ENCODE measurements around the gene CEMP1. TPM values are rescaled to one million over a fixed set of nuclear protein-coding genes. Genes with fewer than 3 reads are reported as not detected.
A peak's percentile ranks its signal among the peaks of the same experiment; 100 is the strongest.

The CEMP1 gene
- total RNA-seq, 1 donor from 2014 or later = under 0.01 TPM

- no peak for DNase-seq (ENCODE audit: low read depth in 2 of 2)
These were observed 44.3 kb downstream of the CEMP1 start for GRCh38 chr16:2486645-2487516.

DNA sequence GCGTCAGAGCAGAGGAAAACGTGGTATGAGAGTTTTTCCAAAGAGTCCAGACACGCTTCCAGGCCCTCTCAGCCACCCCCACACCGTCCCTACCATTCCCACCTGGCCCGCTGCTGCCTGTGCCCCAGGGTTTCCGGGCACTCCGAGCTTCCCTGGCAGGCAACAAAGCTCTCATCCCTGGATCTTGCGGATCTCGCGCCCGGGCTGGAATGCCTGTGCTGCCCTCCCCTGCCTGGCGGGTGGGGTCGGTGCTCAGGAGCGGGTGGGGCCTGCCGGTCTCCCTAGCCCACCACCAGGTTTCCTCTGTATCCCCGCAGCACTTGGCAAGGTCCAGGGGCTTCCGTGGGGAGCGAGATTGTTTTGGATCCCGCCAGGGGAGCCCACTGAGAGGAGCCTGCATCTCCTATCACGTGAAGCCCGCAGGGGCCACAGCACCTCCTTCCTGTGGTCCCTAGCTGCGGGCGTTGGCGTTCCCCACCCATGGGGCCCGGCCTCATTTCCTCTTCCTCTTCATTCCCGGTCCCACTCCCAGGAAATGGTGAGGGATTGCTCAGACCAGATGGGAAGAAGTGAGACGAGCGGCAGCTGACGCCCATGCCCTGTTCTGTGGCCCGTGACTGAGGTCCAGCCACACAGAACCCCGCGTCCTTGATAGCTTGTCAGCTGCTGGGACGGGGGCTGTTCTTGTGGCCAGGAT is 45.2 kb downstream of the CEMP1 start:
- DNase-seq (ENCODE audit: low read depth in 2 of 2) = peak in 1 of 2 donors; percentile 39

- no peak for DNase-seq (ENCODE audit: low read depth in 2 of 2)
These were observed 46.2 kb downstream of the CEMP1 start for GRCh38 chr16:2484898-2485508.

GRCh38 chr16:2483939-2484897 is 47.0 kb downstream of the CEMP1 start:
- no peak for DNase-seq (ENCODE audit: low read depth in 2 of 2)

GRCh38 chr16:2482708-2483534 is 48.3 kb downstream of the CEMP1 start:
- DNase-seq (ENCODE audit: low read depth in 2 of 2) = peak in 1 of 2 donors; percentile 26

GRCh38 chr16:2482249-2482648 is 49.0 kb downstream of the CEMP1 start:
- DNase-seq (ENCODE audit: low read depth in 2 of 2) = no peak

DNA sequence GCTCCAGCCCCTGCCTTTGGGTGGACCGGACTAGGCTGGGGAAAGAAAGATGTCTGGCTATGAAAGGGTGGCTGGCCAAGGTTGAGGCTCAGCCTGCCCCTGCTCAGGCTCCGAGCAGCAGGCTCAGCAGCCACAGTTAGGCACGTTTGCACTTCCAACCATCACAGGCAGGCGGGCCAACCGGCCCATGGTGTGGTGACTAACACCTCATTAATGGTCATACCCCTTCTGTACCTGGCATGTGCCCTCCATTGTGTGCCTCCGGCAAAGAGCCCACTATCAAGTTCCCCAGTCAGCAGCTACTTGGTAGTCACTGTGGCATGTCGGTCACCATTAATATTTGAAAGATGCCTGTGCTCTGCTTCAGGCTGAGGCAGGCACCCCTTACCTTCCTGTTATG is 49.5 kb downstream of the CEMP1 start:
- no peak for DNase-seq (ENCODE audit: low read depth in 2 of 2)

GRCh38 chr16:2480948-2481347 is 50.3 kb downstream of the CEMP1 start:
- DNase-seq (ENCODE audit: low read depth in 2 of 2) = no peak

Other genes starting within 250 kb of the CEMP1 start
- gene ABCA3, start 190.7 kb downstream of the CEMP1 start, total RNA-seq = 20.3 and 30.2 TPM in 2 replicates
- gene CCNF, start 102.0 kb downstream of the CEMP1 start, total RNA-seq = 7.7 and 15.0 TPM in 2 replicates
- 2.6 and 3.3 TPM in 2 replicates for gene TEDC2, start 71.3 kb downstream of the CEMP1 start, total RNA-seq
- under 0.01 TPM in 2 replicates for gene NTN3, start 60.1 kb downstream of the CEMP1 start, total RNA-seq
- 5.0 and 6.3 TPM in 2 replicates for gene TBC1D24, start 56.3 kb downstream of the CEMP1 start, total RNA-seq
- 5.2 and 7.1 TPM in 2 replicates for gene ATP6V0C, start 17.5 kb downstream of the CEMP1 start, total RNA-seq
- 25.5 and 30.8 TPM in 2 replicates for gene AMDHD2, start 11.0 kb downstream of the CEMP1 start, total RNA-seq
- 12.6 and 16.3 TPM in 2 replicates for gene PDPK1, start 6.6 kb upstream of the CEMP1 start, total RNA-seq
- gene KCTD5, start 151.1 kb upstream of the CEMP1 start, total RNA-seq = 13.3 and 17.5 TPM in 2 replicates
- gene PRSS27, start 188.8 kb upstream of the CEMP1 start, total RNA-seq = under 0.01 and 0.20 TPM in 2 replicates
- gene SRRM2, start 221.2 kb upstream of the CEMP1 start, total RNA-seq = 24.0 and 45.2 TPM in 2 replicates
- 289 and 344 TPM in 2 replicates for gene ELOB, start 245.9 kb upstream of the CEMP1 start, total RNA-seq